GM18870 (cell line): ENCODE measurements around the gene CACNG3.
"Not testable (repeated sequence)": the region's sequence is repeated elsewhere in the genome, so short reads cannot be mapped to it uniquely, and the experiment has no call there.

Source experiments
- ATAC-seq: cut with Tn5 transposase; IDR thresholded peaks from one replicate; pipeline ENCODE4 v1.9.1; 2021; ENCODE audit warnings: moderate library complexity; ENCODE audit not compliant: unreplicated experiment

The CACNG3 gene

GRCh38 chr16:24255456-24256371, at the start of gene CACNG3:
Gene CACNG3 (plus strand): TSS chr16:24256335. CDS start chr16:24256755, 420 bp downstream.
- ATAC-seq = no peak

GRCh38 chr16:24206926-24207325, 49.2 kb upstream of the CACNG3 start:
- ATAC-seq = no peak

GRCh38 chr16:24208710-24209109, 47.4 kb upstream of the CACNG3 start:
- ATAC-seq = no peak

GRCh38 chr16:24214992-24215391, 41.1 kb upstream of the CACNG3 start:
- no peak for ATAC-seq

GRCh38 chr16:24216961-24217360, 39.2 kb upstream of the CACNG3 start:
- no peak for ATAC-seq

- ATAC-seq = no peak
Measured at GRCh38 chr16:24217461-24217860, 38.7 kb upstream of the CACNG3 start.

- no peak for ATAC-seq
Measured at GRCh38 chr16:24218299-24218698, 37.8 kb upstream of the CACNG3 start.

- ATAC-seq = no peak
Measured at GRCh38 chr16:24221219-24221618, 34.9 kb upstream of the CACNG3 start.

GRCh38 chr16:24228514-24228913, 27.6 kb upstream of the CACNG3 start:
- ATAC-seq = no peak

- no peak for ATAC-seq
Measured at GRCh38 chr16:24232936-24233335, 23.2 kb upstream of the CACNG3 start.

- no peak for ATAC-seq
Measured at GRCh38 chr16:24234737-24235136, 21.4 kb upstream of the CACNG3 start.

- no peak for ATAC-seq
Measured at GRCh38 chr16:24235806-24236205, 20.3 kb upstream of the CACNG3 start.

GRCh38 chr16:24238846-24239245, 17.3 kb upstream of the CACNG3 start:
- not testable (repeated sequence) for ATAC-seq

GRCh38 chr16:24246911-24247607, 9.1 kb upstream of the CACNG3 start:
- ATAC-seq = no peak

- no peak for ATAC-seq
Measured at GRCh38 chr16:24253192-24253591, 2.9 kb upstream of the CACNG3 start.

GRCh38 chr16:24257958-24258357, 1.8 kb downstream of the CACNG3 start:
- ATAC-seq = no peak

- ATAC-seq = no peak
Measured at GRCh38 chr16:24258791-24259190, 2.7 kb downstream of the CACNG3 start.

GRCh38 chr16:24262816-24263215, 6.7 kb downstream of the CACNG3 start:
- no peak for ATAC-seq

GRCh38 chr16:24270721-24271442, 14.7 kb downstream of the CACNG3 start:
- ATAC-seq = no peak

- ATAC-seq = no peak
Measured at GRCh38 chr16:24272379-24272778, 16.2 kb downstream of the CACNG3 start.

- no peak for ATAC-seq
Measured at GRCh38 chr16:24273508-24274182, 17.5 kb downstream of the CACNG3 start.
